ENCODE data around the gene ZPR1.

ZPR1 gene

GRCh38 chr11:116742104-116742503, 45.7 kb downstream of the ZPR1 start:
- no peak for DNase-seq

GRCh38 chr11:116740741-116741140, 47.1 kb downstream of the ZPR1 start:
- DNase-seq: no peak

GRCh38 chr11:116738975-116739374, 48.8 kb downstream of the ZPR1 start:
- no peak for DNase-seq

GRCh38 chr11:116736763-116737162, 51.1 kb downstream of the ZPR1 start:
- peak; percentile 83 for DNase-seq

GRCh38 chr11:116733969-116734508, 53.8 kb downstream of the ZPR1 start:
- no peak for DNase-seq

GRCh38 chr11:116733043-116733755, 54.6 kb downstream of the ZPR1 start:
- no peak for DNase-seq

GRCh38 chr11:116732271-116733042, 55.4 kb downstream of the ZPR1 start:
- DNase-seq: peak; percentile 86

GRCh38 chr11:116731821-116732220, 56.0 kb downstream of the ZPR1 start:
- DNase-seq: no peak

- no peak for DNase-seq
Observed at GRCh38 chr11:116731097-116731761, 56.6 kb downstream of the ZPR1 start.

GRCh38 chr11:116730601-116731000, 57.2 kb downstream of the ZPR1 start:
- DNase-seq: no peak

GRCh38 chr11:116730241-116730561, 57.6 kb downstream of the ZPR1 start:
- DNase-seq: no peak

GRCh38 chr11:116729501-116730240, 58.2 kb downstream of the ZPR1 start:
- DNase-seq: no peak

- no peak for DNase-seq
Observed at GRCh38 chr11:116727990-116728389, 59.8 kb downstream of the ZPR1 start.

GRCh38 chr11:116725434-116726221, 62.2 kb downstream of the ZPR1 start:
- no peak for DNase-seq

GRCh38 chr11:116724813-116725212, 63.0 kb downstream of the ZPR1 start:
- DNase-seq: no peak
